Erythroblast (primary cell): ENCODE measurements around the gene ZNF790.

Source experiments
- GATA1 ChIP-seq: IDR thresholded peaks from 2 replicates; pipeline ENCODE4 v1.6.1; 2011; ENCODE audit warnings: low read depth, mild to moderate bottlenecking, control low read depth, low read length, moderate library complexity
- POLR2A ChIP-seq: IDR thresholded peaks from 2 replicates; pipeline ENCODE4 v1.6.1; 2011; ENCODE audit warnings: mild to moderate bottlenecking, low read length

- TF ChIP-seq POLR2A, result no peak
- TF ChIP-seq GATA1, result no peak
These were observed 667 bp upstream of the ZNF790 start for GRCh38 chr19:36838784-36839324.
